HL-60 (cell line): ENCODE data around the gene NEUROG1.
"Not testable (repeated sequence)": the region's sequence is repeated elsewhere in the genome, so short reads cannot be mapped to it uniquely, and the experiment has no call there.

Experiments used
- DNase-seq, 2 experiments: peaks; one replicate each; pipeline ENCODE4 v3.0.0-alpha.2; 2010 to 2020; ENCODE audit warnings: low read depth in 1 of 2, low spot score in 1 of 2
- H3K27ac ChIP-seq: fragments of 250-450 bp; sonication (Bioruptor Pico); replicated peaks from 2 replicates; pipeline ENCODE4 v1.5.1; 2020; ENCODE audit warnings: mild to moderate bottlenecking, moderate library complexity
- H3K27me3 ChIP-seq: fragments of 250-450 bp; sonication (Bioruptor Pico); 2 replicates; pipeline ENCODE4 v1.5.1; 2021; ENCODE audit warnings: mild to moderate bottlenecking, moderate library complexity; ENCODE audit not compliant: insufficient read depth, poor library complexity, severe bottlenecking
- H3K4me3 ChIP-seq: replicated peaks from 2 replicates; pipeline ENCODE4 v1.5.1; 2011; ENCODE audit warnings: mild to moderate bottlenecking, control low read depth, low read length; ENCODE audit not compliant: insufficient read depth
- GABPA ChIP-seq: IDR thresholded peaks from 2 replicates; pipeline ENCODE4 v1.6.1; 2012; ENCODE audit warnings: low read depth
- POLR2AphosphoS5 ChIP-seq: IDR thresholded peaks from 2 replicates; pipeline ENCODE4 v1.6.1; 2012; ENCODE audit warnings: low read depth
- SPI1 ChIP-seq: IDR thresholded peaks from 2 replicates; pipeline ENCODE4 v1.6.1; 2012; ENCODE audit warnings: low read depth, mild to moderate bottlenecking, borderline replicate concordance
- TF ChIP-seq, protein P1 (sequence below): IDR thresholded peaks from 2 replicates; pipeline ENCODE4 v1.6.1; 2012; ENCODE audit warnings: low read depth; ENCODE audit not compliant: insufficient replicate concordance
- TF ChIP-seq, protein P2 (sequence below): IDR thresholded peaks from one replicate; pipeline ENCODE4 v1.5.1; 2011; ENCODE audit warnings: low read length, control low read depth, inconsistent platforms; ENCODE audit not compliant: insufficient read depth

The NEUROG1 gene

DNA sequence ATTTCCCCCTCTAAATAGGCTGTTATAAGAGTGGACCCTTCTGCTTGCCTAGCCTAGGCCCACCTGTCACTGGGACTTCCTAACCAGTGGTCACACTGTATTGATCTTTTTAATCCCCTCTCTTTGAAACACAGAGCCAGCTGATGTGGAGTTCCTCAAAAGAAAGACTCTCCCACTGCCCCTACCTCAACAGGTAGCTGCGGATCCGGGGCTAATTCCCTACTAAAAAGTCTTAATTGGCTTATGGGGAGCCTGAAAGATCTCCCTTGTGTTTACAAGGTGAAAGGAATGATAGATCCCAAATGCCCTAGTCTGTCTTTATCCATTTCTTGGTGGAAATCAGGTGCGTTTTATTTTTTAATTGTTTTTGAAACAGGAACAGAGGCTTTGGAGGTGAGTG, 2.0 kb downstream of the NEUROG1 start:
- no peak overlapping the region for H3K27ac ChIP-seq
- DNase-seq: no peak
- no peaks in the 10 kb centered on the region for H3K27me3 ChIP-seq
- H3K4me3 ChIP-seq: no peak overlapping the region
- TF ChIP-seq, protein P1, sequence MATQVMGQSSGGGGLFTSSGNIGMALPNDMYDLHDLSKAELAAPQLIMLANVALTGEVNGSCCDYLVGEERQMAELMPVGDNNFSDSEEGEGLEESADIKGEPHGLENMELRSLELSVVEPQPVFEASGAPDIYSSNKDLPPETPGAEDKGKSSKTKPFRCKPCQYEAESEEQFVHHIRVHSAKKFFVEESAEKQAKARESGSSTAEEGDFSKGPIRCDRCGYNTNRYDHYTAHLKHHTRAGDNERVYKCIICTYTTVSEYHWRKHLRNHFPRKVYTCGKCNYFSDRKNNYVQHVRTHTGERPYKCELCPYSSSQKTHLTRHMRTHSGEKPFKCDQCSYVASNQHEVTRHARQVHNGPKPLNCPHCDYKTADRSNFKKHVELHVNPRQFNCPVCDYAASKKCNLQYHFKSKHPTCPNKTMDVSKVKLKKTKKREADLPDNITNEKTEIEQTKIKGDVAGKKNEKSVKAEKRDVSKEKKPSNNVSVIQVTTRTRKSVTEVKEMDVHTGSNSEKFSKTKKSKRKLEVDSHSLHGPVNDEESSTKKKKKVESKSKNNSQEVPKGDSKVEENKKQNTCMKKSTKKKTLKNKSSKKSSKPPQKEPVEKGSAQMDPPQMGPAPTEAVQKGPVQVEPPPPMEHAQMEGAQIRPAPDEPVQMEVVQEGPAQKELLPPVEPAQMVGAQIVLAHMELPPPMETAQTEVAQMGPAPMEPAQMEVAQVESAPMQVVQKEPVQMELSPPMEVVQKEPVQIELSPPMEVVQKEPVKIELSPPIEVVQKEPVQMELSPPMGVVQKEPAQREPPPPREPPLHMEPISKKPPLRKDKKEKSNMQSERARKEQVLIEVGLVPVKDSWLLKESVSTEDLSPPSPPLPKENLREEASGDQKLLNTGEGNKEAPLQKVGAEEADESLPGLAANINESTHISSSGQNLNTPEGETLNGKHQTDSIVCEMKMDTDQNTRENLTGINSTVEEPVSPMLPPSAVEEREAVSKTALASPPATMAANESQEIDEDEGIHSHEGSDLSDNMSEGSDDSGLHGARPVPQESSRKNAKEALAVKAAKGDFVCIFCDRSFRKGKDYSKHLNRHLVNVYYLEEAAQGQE: no peak
- TF ChIP-seq GABPA (no peak), POLR2AphosphoS5 (no peak), SPI1 (no peak)
- TF ChIP-seq, protein P2, sequence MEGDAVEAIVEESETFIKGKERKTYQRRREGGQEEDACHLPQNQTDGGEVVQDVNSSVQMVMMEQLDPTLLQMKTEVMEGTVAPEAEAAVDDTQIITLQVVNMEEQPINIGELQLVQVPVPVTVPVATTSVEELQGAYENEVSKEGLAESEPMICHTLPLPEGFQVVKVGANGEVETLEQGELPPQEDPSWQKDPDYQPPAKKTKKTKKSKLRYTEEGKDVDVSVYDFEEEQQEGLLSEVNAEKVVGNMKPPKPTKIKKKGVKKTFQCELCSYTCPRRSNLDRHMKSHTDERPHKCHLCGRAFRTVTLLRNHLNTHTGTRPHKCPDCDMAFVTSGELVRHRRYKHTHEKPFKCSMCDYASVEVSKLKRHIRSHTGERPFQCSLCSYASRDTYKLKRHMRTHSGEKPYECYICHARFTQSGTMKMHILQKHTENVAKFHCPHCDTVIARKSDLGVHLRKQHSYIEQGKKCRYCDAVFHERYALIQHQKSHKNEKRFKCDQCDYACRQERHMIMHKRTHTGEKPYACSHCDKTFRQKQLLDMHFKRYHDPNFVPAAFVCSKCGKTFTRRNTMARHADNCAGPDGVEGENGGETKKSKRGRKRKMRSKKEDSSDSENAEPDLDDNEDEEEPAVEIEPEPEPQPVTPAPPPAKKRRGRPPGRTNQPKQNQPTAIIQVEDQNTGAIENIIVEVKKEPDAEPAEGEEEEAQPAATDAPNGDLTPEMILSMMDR: no peak

DNA sequence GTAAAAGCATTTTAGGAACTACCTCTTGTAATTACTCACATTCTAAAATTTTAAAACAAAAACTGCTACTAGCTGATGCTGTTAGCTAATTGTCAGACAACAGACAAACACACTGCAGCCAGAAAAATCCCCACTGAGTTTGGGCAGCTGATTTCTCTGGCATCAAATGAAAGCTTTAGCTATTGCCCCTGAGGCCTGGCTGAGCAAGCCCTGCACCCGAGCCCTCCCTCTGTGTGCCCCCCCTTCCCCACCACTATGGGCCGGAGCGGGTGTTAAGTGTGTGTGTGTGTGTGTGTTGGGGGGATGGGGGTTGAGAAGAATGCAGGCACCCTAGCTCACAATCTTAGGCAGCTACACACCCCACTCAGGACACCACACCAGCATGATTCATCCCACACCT, 2.4 kb downstream of the NEUROG1 start:
- H3K4me3 ChIP-seq: no peak overlapping the region
- H3K27me3 ChIP-seq: no peaks in the 10 kb centered on the region

DNA sequence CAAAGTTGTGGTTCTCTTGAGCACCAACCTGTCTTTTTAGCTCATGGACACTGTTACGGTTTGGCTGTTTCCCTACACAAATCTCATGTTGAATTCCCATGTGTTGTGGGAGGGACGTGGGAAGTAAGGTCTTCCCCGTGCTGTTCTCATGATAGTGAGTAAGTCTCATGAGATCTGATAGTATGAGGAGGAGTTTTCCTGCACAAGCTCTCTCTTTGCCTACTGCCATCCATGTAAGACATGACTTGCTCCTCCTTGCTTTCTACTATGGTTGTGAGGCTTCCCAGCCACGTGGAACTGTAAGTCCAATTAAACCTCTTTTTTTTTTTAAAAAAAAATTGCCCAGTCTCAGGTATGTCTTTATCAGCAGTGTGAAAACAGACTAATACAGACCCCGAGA, 6.2 kb downstream of the NEUROG1 start:
- not testable (repeated sequence) for H3K27ac ChIP-seq, H3K27me3 ChIP-seq, H3K4me3 ChIP-seq, DNase-seq

More for the DNA sequence above, 2.4 kb downstream of the NEUROG1 start:
- no peak for DNase-seq
- H3K27ac ChIP-seq: no peak overlapping the region
- TF ChIP-seq POLR2AphosphoS5 (no peak), SPI1 (no peak), GABPA (no peak)
- TF ChIP-seq, protein P1: no peak
- TF ChIP-seq, protein P2: no peak

DNA sequence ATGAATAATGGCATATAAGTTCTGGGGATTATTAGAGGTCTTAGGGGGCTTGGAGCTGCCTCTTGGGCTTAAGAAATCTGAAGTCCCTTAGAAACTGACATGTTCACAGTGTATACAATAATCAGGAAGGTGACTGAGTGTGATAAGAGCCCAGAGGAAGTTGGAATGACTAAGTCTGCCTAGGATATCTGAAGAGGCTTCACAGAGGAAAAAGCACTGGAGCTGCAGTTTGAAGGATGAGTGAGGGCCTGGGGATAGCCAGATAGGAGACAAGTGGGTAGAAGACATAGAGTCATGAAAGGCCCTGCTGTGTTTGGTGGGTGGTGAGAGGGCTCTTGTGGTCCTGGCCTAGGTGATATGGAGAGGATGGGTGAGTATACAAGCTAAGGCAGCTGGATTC, 8.8 kb downstream of the NEUROG1 start:
- Histone ChIP-seq H3K27ac (no peak overlapping the region), H3K27me3 (no peaks in the 10 kb centered on the region), H3K4me3 (no peak overlapping the region)
- TF ChIP-seq, protein P1: no peak
- TF ChIP-seq GABPA (no peak), SPI1 (no peak), POLR2AphosphoS5 (no peak)
- TF ChIP-seq, protein P2: no peak
- no peak for DNase-seq
